Brain microvascular endothelial cell (primary cell): ENCODE measurements around the gene BRS3.

Experiments used
- DNase-seq: peaks from one replicate; pipeline ENCODE4 v3.0.0-alpha.2; 2020
- H3K27ac ChIP-seq: fragments of 250-450 bp; sonication (Bioruptor Pico); 2 replicates; pipeline ENCODE4 v1.5.1; 2020; ENCODE audit warnings: mild to moderate bottlenecking, moderate library complexity
- H3K27me3 ChIP-seq: fragments of 250-450 bp; sonication (Bioruptor Pico); replicated peaks from 2 replicates; pipeline ENCODE4 v1.5.1; 2020; ENCODE audit warnings: mild to moderate bottlenecking
- H3K36me3 ChIP-seq: fragments of 250-450 bp; sonication (Bioruptor Pico); replicated peaks from 2 replicates; pipeline ENCODE4 v1.5.1; 2020; ENCODE audit warnings: mild to moderate bottlenecking
- H3K4me3 ChIP-seq: 2 replicates; pipeline ENCODE4 v1.5.1; 2011; ENCODE audit warnings: low read depth, mild to moderate bottlenecking, control low read depth, low read length, moderate library complexity
- CTCF ChIP-seq: IDR thresholded peaks from 2 replicates; pipeline ENCODE4 v1.5.1; 2011; ENCODE audit warnings: low read depth, mild to moderate bottlenecking, moderate library complexity, low read length, control low read depth, inconsistent platforms; ENCODE audit errors: missing control alignments
- in situ Hi-C: cut with HindIII; loops from 2 replicates; pipeline ENCODE4 v1.10.0; 2017; ENCODE audit warnings: low sequenced_read_pairs, low pct_ligation_motif_present

BRS3 gene

DNA sequence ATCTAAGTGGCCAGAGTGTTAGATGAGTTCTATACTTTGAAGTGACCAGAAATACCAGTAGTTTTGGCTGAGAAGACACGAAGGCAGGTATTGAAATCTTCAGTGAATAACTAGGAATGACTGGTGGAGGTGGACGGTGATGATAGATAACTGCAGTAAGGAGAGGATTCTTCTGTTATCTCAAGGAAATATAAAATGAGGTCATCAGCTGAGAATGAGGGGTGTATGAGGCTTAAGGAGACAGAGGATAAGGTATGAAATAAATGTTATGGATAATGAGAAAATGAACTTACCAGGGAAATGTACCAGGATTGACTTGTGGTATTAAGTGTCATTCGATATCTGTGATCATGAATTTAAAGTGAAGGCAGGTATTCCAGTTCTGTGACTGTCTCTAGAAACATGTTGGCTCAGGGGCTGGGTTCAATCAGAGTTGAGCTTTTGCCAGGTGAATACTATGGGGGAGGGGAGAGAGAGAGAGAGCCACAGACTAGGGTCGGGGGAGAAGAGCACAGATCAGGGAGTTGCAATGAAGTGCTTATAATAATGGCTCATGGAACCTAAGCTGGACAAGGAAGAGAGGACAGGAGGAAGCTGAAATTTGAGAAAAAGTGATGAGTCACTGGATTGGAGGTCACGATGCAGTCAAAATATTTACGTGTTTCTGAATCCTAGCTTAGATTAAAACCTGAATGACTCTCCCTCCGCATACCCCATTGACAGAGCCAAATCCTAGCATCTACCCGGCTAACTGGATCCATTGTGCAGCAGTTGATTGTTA lies 37.5 kb upstream of the BRS3 start:
- TF ChIP-seq CTCF, result no peak
- no peaks in the 10 kb centered on the region for H3K27me3 ChIP-seq
- no peak for DNase-seq
- no peak overlapping the region for H3K27ac ChIP-seq
- H3K36me3 ChIP-seq, result no peaks in the 10 kb centered on the region
- no peak overlapping the region for H3K4me3 ChIP-seq
- in situ Hi-C loops, result no loop called here

GRCh38 chrX:136452614-136453013 lies 35.1 kb upstream of the BRS3 start:
- no peak for DNase-seq
- Histone ChIP-seq H3K27me3 (no peaks in the 10 kb centered on the region), H3K36me3 (no peaks in the 10 kb centered on the region), H3K4me3 (no peak overlapping the region), H3K27ac (no peak overlapping the region)
- in situ Hi-C loops, result no loop called here
- no peak for TF ChIP-seq CTCF

- no peak overlapping the region for H3K4me3 ChIP-seq
- DNase-seq, result no peak
- no peak for TF ChIP-seq CTCF
- no peaks in the 10 kb centered on the region for H3K27me3 ChIP-seq
- in situ Hi-C loops, result no loop called here
- no peaks in the 10 kb centered on the region for H3K36me3 ChIP-seq
- H3K27ac ChIP-seq, result no peak overlapping the region
Observed at GRCh38 chrX:136453114-136453513, 34.6 kb upstream of the BRS3 start.

DNA sequence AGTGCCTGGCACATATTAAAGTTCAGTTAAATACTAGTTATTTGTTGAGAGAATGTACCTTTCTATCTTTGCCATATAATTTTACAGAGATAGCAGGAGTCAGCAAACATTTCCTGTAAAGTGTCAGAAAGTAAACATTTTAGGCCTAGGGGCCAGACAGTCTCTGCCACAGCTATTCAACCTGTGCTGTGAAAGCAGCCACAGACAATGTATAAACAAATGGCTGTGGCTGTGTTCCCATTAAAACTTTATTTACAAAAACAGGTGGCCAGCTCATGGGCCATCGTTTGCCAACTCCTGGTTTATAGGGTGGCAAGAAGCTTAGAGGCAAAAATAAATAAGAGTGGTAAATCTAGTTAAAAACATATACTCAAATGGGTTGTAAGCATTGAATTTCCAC lies 34.0 kb upstream of the BRS3 start:
- no peak for DNase-seq

DNA sequence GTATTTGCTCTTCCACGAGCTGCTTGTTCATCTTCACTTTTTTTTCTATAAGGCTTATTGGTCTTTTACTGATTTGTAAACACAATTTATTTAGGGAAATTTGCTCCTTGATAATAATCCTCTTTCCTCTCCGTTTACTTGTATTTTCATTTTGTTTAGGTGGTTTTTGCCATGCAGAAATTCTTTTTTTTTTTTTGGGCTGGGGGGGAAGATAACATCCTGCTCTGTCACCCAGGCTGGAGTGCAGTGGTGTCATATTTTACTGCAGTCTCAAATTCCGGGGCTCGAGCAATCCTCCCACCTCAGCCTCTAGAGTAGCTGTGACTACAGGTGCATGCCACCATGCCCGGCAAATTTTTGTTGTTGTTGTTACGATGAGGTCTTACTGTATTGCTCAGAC lies 31.6 kb upstream of the BRS3 start:
- no peaks in the 10 kb centered on the region for H3K36me3 ChIP-seq
- no peak for TF ChIP-seq CTCF
- no peak overlapping the region for H3K4me3 ChIP-seq
- no peak for DNase-seq
- H3K27ac ChIP-seq, result no peak overlapping the region
- in situ Hi-C loops, result no loop called here
- H3K27me3 ChIP-seq, result no peaks in the 10 kb centered on the region

More for the DNA sequence above, 34.0 kb upstream of the BRS3 start:
- Histone ChIP-seq H3K4me3 (no peak overlapping the region), H3K27me3 (no peaks in the 10 kb centered on the region), H3K36me3 (no peaks in the 10 kb centered on the region), H3K27ac (no peak overlapping the region)
- in situ Hi-C loops, result no loop called here
- TF ChIP-seq CTCF, result no peak

DNA sequence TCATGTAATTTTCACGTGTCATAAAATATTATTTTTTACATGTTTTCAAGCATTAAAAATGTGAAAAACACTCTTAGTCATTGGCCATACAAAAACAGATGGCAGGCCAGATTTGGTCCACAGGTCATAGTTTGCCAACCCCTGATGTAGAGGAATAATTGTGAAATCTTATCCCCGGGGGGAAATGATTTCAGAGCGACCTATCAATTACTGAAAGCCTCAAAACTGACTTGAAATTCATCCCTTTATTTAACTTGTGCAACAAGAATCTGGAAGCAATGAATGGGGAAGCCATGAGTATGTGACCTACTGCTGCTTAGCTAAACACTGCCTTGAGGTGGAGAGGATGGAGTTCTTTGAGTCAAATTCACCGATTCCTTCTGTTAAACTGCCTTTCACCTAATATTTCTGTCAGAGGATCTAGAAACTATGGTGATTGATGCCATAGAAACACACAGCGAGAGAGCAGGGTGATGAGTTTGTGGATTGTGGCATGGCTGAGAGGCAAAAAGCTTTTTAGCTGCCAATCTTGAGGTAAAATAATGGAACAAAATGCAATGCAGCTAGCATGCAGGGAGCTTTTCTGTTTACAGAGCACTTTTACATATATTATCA lies 30.3 kb upstream of the BRS3 start:
- Histone ChIP-seq H3K27ac (no peak overlapping the region), H3K27me3 (no peaks in the 10 kb centered on the region), H3K4me3 (no peak overlapping the region), H3K36me3 (no peaks in the 10 kb centered on the region)
- DNase-seq, result no peak
- no peak for TF ChIP-seq CTCF
- in situ Hi-C loops, result no loop called here
